ENCODE results near the gene APOE.
"Not testable (repeated sequence)": the region's sequence is repeated elsewhere in the genome, so short reads cannot be mapped to it uniquely, and the experiment has no call there.

The APOE gene

DNA sequence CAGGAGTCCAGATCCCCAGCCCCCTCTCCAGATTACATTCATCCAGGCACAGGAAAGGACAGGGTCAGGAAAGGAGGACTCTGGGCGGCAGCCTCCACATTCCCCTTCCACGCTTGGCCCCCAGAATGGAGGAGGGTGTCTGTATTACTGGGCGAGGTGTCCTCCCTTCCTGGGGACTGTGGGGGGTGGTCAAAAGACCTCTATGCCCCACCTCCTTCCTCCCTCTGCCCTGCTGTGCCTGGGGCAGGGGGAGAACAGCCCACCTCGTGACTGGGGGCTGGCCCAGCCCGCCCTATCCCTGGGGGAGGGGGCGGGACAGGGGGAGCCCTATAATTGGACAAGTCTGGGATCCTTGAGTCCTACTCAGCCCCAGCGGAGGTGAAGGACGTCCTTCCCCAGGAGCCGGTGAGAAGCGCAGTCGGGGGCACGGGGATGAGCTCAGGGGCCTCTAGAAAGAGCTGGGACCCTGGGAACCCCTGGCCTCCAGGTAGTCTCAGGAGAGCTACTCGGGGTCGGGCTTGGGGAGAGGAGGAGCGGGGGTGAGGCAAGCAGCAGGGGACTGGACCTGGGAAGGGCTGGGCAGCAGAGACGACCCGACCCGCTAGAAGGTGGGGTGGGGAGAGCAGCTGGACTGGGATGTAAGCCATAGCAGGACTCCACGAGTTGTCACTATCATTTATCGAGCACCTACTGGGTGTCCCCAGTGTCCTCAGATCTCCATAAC lies at the start of gene APOE:
Gene APOE (plus strand): TSS at position 360 of the 724 bp plus-strand sequence. CDS start 829 bp downstream, outside the sequence.
- no peak for DNase-seq

DNA sequence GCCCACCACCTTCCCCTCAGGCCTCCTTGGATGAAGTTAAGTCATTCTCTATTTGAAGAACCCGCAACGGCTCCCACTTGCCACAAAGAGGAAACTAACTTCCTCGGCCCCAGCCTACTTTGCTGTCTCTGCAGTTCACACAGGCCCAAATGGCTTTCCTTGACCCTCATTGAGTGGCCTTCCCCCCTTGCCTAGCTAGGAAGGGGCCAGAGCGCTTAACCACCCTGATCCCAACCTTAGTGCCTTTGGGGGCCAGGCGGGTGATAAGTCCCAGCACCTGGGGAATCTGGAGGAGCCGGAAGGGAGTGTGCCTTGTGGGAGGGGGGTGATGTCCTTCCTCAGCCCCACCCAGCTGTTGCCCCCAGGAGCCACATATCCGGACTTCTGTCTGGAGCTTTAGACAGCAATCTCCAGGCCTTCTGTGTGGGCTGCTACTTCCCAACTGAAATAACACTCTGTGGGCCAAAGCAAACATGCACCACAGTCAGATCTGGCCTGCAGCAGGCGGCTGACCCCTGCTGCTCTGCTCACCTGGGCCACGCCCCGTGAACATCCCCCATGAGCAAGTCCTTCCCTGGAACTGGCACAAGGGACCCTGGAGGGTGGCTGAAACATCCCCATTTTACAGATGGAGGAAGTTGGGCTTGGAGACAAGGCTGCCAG lies 49.0 kb upstream of the APOE start:
- no peak for DNase-seq

GRCh38 chr19:44857837-44858236 lies 47.8 kb upstream of the APOE start:
- no peak for DNase-seq

- DNase-seq: not testable (repeated sequence)
Measured at GRCh38 chr19:44861576-44861975, 44.0 kb upstream of the APOE start.

DNA sequence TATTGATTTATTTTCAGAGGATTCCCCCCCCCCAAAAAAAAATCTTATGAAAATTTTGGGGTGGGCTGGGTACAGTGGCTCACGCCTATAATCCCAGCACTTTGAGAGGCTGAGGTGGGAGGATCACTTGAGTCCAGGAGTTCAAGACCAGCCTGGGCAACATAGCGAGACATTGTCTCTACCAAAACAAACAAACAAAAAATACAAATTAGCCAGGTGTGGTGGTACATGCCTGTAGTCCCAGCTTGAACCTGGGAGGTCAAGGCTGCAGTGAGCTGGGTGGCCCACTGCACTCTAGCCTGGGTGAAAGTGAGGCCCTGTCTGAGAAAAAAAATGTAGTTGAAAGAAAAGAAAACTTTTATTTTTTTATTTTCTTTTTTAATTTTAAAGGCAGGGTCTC lies 41.6 kb upstream of the APOE start:
- no peak for DNase-seq

GRCh38 chr19:44865196-44865767 lies 40.3 kb upstream of the APOE start:
- DNase-seq: no peak

GRCh38 chr19:44866664-44867063 lies 38.9 kb upstream of the APOE start:
- DNase-seq: no peak

GRCh38 chr19:44867578-44867977 lies 38.0 kb upstream of the APOE start:
- no peak for DNase-seq

DNA sequence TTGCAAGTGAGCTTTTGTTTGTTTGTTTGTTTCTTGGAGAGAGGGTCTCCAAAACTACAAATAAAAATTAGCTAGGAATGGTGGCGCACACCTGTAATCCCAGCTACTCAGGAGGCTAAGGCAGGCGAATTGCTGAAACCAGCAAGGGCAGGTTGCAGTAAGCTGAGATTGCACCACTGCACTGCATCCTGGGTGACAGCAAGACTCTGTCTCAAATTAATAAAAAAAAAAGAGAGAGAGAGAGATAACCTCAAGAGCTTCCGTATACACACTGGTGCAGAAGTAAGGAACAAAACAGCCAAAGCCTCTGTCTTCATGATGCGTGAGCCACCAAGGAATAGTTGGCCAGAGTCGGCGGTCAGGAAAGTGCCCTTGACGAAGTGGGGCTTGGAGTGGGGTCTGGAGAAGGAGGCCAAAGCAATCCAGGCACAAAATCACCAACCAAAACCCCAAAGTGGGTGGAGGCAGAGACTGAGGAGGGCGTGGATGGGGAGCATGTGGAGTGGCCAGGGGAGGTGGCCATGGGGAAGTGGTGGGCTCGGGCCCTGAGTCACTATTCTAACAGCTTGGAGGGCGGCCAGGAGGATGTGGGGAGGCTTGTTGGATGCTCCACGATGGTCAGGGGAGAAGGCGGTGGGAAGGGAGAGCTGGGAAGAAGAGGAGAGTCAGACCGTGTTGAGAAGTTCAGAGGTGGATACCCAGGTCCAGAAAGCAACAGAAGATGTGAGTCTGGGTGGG lies 35.7 kb upstream of the APOE start:
- DNase-seq: no peak

- no peak for DNase-seq
Measured at GRCh38 chr19:44871809-44872208, 33.8 kb upstream of the APOE start.

DNA sequence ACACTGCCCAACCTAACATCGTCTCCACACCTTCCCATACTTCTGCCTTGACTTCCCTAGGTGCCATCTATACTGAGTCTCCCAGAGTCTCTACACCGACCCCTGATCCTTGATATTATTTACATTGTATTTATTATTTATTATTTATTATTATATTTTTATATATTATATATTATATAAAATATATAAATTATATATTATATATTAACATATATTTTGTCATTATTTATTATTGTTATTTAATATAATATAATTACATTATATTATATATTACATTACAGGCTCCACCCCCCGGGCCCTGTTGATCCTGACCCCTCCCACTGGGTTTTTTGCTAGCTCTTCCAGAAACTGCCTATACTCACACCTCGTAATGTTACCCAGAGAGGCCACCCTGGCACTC lies 32.9 kb upstream of the APOE start:
- no peak for DNase-seq

- DNase-seq: no peak
Measured at GRCh38 chr19:44874317-44874716, 31.3 kb upstream of the APOE start.

- no peak for DNase-seq
Measured at GRCh38 chr19:44875666-44876451, 29.7 kb upstream of the APOE start.

DNA sequence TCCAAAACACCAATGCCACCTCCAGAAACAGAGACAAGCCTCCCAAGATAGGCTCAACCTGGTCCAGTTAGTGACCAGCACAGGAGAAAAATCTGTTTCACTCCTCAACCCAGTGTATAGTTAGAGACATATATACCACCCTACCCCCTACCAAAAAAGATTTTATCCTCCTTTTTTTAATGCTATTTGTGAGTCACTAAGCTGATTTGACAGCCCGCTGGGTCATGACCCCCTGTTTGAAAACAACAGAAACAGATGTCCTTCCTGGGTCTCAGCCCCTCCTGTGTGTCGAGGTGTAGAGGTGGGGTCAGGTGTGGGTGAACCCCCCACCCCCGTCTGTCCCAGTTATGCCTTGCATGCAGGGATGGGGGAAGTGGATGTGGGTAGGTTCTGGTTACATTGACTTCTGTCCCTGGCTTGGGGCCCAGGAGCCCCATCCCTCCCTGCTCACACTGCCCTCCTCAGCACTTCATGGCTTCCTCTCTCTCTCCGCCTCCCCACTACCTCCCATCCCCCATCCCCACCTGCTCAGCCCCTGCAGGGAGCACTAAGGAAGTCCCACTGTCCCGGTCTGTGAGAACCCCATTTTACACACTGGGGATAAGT lies 28.6 kb upstream of the APOE start:
- no peak for DNase-seq

DNA sequence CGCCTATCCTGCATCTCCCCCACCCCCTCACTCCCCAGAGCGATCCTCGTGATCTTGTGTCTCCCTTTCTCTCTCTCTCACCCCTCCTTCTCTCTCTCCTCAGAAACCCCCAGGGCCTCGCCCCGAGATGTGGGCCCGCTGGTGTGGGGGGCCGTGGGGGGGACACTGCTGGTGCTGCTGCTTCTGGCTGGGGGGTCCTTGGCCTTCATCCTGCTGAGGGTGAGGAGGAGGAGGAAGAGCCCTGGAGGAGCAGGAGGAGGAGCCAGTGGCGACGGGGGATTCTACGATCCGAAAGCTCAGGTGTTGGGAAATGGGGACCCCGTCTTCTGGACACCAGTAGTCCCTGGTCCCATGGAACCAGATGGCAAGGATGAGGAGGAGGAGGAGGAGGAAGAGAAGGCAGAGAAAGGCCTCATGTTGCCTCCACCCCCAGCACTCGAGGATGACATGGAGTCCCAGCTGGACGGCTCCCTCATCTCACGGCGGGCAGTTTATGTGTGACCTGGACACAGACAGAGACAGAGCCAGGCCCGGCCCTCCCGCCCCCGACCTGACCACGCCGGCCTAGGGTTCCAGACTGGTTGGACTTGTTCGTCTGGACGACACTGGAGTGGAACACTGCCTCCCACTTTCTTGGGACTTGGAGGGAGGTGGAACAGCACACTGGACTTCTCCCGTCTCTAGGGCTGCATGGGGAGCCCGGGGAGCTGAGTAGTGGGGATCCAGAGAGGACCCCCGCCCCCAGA lies 27.3 kb upstream of the APOE start:
- DNase-seq: no peak

DNA sequence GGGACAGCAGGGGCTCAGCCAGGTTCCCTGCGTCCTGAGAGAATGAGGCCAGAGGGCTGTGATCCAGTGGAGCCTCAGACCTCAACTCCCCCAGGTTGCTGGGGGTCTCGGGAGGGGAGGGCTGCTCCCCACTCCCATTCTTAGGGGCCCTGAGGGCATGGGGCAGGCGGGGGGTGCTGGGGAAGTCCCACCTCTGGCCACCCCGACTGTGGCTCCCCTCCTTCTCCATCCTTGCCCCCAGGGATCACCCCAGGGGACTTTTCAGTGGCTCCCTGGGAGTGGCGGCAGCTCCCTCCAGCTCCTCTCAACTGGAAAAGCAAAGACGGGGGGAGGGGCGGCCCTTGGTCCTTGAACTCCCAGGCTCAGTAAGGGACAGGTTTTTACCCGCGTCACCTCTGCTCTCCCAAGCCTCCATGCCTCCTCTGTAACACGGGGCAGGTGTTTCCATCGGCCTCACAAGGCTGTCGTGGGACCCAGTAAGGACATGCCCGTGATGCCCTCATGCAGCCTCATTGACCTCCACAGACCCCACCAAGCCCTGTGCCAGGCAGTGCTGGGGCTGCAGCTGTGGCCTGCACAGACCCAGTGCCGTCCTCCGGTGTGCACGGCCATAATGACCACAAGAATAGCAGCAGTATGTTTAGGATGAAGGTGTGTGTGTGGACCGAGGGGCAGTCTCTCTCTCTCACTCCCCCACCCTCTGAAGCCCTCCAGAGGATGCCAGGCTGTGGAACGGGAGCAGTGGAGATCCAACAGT lies 26.1 kb upstream of the APOE start:
- DNase-seq: no peak

- DNase-seq: no peak
Measured at GRCh38 chr19:44882063-44882462, 23.5 kb upstream of the APOE start.

DNA sequence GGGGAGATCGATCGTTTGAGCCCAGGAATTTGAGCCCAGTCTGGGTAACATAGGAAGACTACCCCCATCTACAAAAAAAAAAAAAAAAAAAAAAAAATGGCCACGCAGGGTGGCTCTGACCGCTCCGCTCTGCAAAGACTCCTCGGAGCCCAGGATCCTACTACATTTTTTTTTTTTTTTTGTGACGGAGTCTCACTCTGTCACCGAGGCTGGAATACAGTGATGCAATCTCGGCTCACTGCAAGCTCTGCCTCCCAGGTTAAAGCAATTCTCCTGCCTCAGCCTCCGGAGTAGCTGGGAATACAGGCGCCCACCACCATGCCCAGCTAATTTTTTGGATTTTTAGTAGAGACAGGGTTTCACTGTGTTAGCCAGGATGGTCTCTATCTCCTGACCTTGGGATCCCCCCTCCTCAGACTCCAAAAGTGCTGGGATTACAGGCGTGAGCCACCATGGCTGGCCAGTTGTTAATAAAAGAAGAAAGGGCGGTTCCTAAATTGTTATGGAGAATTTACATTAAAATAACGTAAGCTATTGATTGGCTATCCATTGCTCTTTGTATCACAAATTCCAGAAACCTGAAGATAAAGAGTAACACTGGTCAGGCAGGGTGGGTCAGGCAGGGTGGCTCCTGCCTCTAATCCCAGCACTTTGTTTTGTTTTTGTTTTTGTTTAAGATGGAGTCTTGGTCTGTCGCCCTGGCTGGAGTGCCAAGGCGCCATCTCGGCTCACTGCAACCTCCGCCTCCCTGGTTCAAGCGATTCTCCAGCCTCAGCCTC lies 22.8 kb upstream of the APOE start:
- not testable (repeated sequence) for DNase-seq

GRCh38 chr19:44883922-44884321 lies 21.7 kb upstream of the APOE start:
- DNase-seq: no peak

GRCh38 chr19:44884566-44884965 lies 21.0 kb upstream of the APOE start:
- no peak for DNase-seq

Data from stimulated activated CD4-positive, alpha-beta T cell treated with anti-CD3 and anti-CD28 coated beads, Interleukin-15, amount 100 ng/mL, for 24 hours (primary cell).